Pancreas (tissue), 10 donors: ENCODE results near the gene NWD2. TPM values are rescaled to one million over a fixed set of nuclear protein-coding genes. Genes with fewer than 3 reads are reported as not detected.

Experiments used
- ATAC-seq, 4 donors: fragments of 200-7000 bp; cut with Tn5 transposase; one replicate each; pipeline versions ENCODE4 v1.8.0 to v1.9.1; 2020; ENCODE audit warnings: mild to moderate bottlenecking in 4 of 4, moderate library complexity in 4 of 4
- DNase-seq, 6 donors: peaks; one replicate each; pipeline ENCODE4 v3.0.0-alpha.2; 2020
- FAIRE-seq: peaks from 2 replicates; lab custom pipeline; 2012; peaks lifted over from hg19 to GRCh38; lab: Jason Lieb, UNC
- H3K27ac ChIP-seq, 4 donors: fragments of 200-600 bp; sonication (generic); 1 replicate in 3 of 4; 2 replicates in 1 of 4; pipeline versions ENCODE4 v1.5.0 to v1.8.0; 2020
- H3K27me3 ChIP-seq, 4 donors: fragments of 200-600 bp; one replicate each; pipeline ENCODE4 v1.8.0; 2021
- H3K36me3 ChIP-seq, 3 donors: fragments of 200-600 bp; sonication (generic) in 1 of 3; one replicate each; pipeline versions ENCODE4 v1.5.0 to v1.8.0; 2020 to 2021
- H3K4me1 ChIP-seq, 3 donors: fragments of 200-600 bp; one replicate each; pipeline ENCODE4 v1.8.0; 2021
- H3K4me3 ChIP-seq, 4 donors: fragments of 200-600 bp; sonication (generic) in 2 of 4; one replicate each; pipeline versions ENCODE4 v1.5.0 to v1.8.0; 2020 to 2021
- H3K9me3 ChIP-seq, 4 donors: fragments of 200-600 bp; one replicate each; pipeline ENCODE4 v1.8.0; 2021
- WGBS, 2 donors: extraction: QIAGEN DNeasy Blood & Tissue Kit; methylation state at CpG; one replicate each; pipeline ENCODE4 v1.1.7; 2013; 5-methylcytosine and 5-hydroxymethylcytosine counted together
- intact Hi-C, 3 donors: fragments of 100-400 bp; cut with DNase I; formaldehyde crosslinking; loops; one replicate each; pipeline versions ENCODE4 v1.11.1 to v1.14.2; 2022
- polyA plus RNA-seq, 2 donors: library from polyadenylated mRNA; stranded (reverse); fragments of 200-250 nt; gene quantifications; one replicate each; pipeline ENCODE4 v1.2.3, GENCODE V29; 2013
- total RNA-seq, 6 donors: library from RNA; stranded (reverse); fragmentation: NEBNext Ultra II Directional in 4 of 6; extraction: Animal tissue kit (Norgen Biotek cat#: 25700) in 4 of 6; gene quantifications; one replicate each; pipeline versions ENCODE4 v1.2.1 to v1.2.4, GENCODE V29; 2021 to 2023
- TF ChIP-seq, protein P1 (sequence below), 4 donors: fragments of 200-600 bp; sonication (generic) in 3 of 4; IDR thresholded peaks; one replicate each; pipeline versions ENCODE4 v1.5.0 to v1.8.0; 2021; ENCODE audit warnings: antibody characterized with exemption in 4 of 4
- donor health status: healthy with polysubstance abuse.
- donor health status: DM: no; HTN: no; CAD: no; lungs with moderate emphysema.
- donor health status: DM: no; HTN: no; CAD: no.
- donor health status: control.
- donor health status: control.
- donor health status: Bipolar disorder and iron deficiency.
- donor health status: DM: yes; HTN: yes; CAD: no.
- donor health status: DM: no; HTN: no; CAD: no.
- donor health status: DM: no; HTN: no; CAD: no.
- donor health status: DM: yes; HTN: yes; CAD: no.

Gene NWD2
- total and polyA plus RNA-seq, 8 donors: under 0.01 to 0.22 (median 0.09) TPM; not detected in 1

DNA sequence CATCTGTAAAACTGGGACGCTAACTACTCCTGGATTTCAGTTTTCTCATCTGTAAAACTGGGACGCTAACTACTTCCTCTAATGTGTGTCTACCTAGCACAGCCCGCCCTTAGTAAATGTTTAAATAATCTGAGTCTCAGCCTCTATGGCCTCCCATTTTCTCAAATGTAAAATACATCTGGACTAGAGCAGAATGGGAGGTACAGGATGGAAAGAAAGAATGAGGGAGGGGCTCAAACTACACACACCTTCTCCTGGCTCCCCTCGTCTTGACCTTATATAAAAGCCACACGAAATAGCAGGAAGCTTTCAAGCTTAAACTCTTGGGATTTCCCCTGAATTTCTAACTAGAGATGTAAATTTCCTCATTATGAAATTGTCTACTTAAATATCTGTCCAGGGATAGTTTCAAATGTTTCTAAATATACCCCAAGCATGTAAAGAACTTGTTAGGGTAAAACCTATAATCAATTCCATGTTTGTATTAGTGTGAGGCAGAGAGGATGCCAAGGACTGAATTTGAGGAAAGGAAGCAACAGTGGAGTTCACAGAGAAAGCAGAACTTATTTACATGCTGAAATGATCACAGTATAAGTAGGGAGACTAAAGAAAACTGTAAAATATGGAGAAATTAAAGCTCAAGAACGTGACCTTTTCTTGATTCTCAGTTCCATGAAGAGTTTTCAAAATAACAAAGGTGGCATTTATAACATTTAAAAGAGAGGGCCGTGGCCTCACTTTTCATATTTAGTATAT, 220.0 kb downstream of the NWD2 start:
- H3K9me3 ChIP-seq: no peaks in the 10 kb centered on the region
- peak overlapping the region in 2 of 4 donors; percentile 14 to 24 for H3K27ac ChIP-seq
- no peak for FAIRE-seq
- intact Hi-C loops: no loop called here
- TF ChIP-seq, protein P1, sequence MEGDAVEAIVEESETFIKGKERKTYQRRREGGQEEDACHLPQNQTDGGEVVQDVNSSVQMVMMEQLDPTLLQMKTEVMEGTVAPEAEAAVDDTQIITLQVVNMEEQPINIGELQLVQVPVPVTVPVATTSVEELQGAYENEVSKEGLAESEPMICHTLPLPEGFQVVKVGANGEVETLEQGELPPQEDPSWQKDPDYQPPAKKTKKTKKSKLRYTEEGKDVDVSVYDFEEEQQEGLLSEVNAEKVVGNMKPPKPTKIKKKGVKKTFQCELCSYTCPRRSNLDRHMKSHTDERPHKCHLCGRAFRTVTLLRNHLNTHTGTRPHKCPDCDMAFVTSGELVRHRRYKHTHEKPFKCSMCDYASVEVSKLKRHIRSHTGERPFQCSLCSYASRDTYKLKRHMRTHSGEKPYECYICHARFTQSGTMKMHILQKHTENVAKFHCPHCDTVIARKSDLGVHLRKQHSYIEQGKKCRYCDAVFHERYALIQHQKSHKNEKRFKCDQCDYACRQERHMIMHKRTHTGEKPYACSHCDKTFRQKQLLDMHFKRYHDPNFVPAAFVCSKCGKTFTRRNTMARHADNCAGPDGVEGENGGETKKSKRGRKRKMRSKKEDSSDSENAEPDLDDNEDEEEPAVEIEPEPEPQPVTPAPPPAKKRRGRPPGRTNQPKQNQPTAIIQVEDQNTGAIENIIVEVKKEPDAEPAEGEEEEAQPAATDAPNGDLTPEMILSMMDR (IDR thresholded peaks at IDR 0.05): no peak
- H3K36me3 ChIP-seq: no peaks in the 10 kb centered on the region
- no peak for DNase-seq
- H3K27me3 ChIP-seq: no peaks in the 10 kb centered on the region
- peak in 3 of 4 donors; percentile 41 to 70 (median 48) for ATAC-seq
- 78 to 85% methylated on average over 7 of the region's 7 CpGs for WGBS, 2 donors
- H3K4me1 ChIP-seq: peaks cover 0 to 24% (median 14%) of the 10 kb centered on the region in 3 donors
- no peak overlapping the region for H3K4me3 ChIP-seq

DNA sequence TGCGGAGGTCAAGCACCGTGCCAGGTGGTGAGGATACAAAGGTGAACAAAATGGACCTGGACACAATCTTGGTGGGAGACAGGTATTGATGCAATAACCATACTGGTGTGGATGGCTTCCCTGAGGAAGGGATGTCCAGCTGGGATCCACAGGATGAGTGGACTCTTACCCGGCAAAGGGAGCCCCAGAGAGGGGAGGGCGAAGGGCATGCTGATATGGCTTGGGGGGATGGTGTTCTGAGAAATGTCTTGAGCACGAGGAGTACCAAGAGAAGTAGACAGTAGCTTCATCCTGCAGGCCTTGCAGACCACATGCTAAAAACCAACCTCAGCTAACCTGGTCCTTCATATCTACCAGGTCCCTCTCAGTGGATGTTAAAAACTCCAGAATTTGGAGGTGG, 220.8 kb downstream of the NWD2 start:
- intact Hi-C loops: no loop called here
- Histone ChIP-seq H3K27ac (no peak overlapping the region), H3K9me3 (no peaks in the 10 kb centered on the region), H3K4me1 (peaks cover 2 to 31% (median 19%) of the 10 kb centered on the region in 3 donors), H3K4me3 (no peak overlapping the region), H3K36me3 (no peaks in the 10 kb centered on the region), H3K27me3 (no peaks in the 10 kb centered on the region)
- WGBS, 2 donors: 87 to 92% methylated on average over 5 of the region's 5 CpGs
- DNase-seq: no peak
- FAIRE-seq: no peak
- ATAC-seq: no peak
- TF ChIP-seq, protein P1 (IDR thresholded peaks at IDR 0.05): no peak

DNA sequence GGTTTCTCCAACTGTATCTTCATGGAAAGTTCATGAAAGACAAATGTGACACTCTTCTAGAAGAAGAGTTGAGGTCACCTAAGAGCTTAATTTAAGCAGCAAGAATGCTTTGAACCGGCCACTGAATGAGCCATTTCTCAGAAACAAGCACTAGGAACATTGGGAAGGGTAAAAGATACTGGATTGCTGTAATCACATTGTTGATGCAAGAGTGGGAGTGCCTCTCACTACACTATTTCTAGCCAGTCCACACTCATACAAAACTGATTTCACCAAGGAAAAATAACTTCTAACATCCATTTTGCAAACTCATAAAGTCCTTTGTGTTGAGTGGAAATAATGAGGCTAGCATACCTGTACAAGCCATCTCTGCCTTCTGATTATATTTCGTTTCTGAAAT, 221.3 kb downstream of the NWD2 start:
- WGBS, 2 donors: 47 to 69% methylated on average over 2 of the region's 2 CpGs
- ATAC-seq (no peak), DNase-seq (no peak), FAIRE-seq (no peak)
- no peaks in the 10 kb centered on the region for H3K9me3 ChIP-seq
- intact Hi-C loops: no loop called here
- H3K27me3 ChIP-seq: no peaks in the 10 kb centered on the region
- H3K27ac ChIP-seq: no peak overlapping the region
- peaks cover 8 to 34% (median 19%) of the 10 kb centered on the region in 3 donors for H3K4me1 ChIP-seq
- no peaks in the 10 kb centered on the region for H3K36me3 ChIP-seq
- no peak overlapping the region for H3K4me3 ChIP-seq
- TF ChIP-seq, protein P1 (IDR thresholded peaks at IDR 0.05): no peak

DNA sequence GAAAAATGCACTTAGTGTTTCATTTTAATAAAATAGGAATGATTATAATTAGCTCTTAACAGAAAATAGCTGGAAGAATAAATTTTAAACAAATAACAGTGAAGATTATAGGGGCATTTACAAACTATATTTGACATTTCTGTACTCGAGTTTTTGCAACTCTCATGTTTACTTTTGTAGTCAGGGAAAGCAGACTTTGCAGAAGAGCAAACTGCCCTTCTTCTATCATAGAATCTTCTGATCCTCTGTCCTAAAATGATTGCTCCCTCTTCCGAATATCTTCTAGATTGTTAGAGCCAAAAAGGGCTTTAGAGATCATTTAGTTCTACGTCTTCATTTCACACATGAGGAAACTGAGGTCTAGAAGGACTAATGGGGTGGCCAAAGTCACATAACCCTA, 222.7 kb downstream of the NWD2 start:
- FAIRE-seq (no peak), DNase-seq (no peak), ATAC-seq (no peak)
- Histone ChIP-seq H3K36me3 (no peaks in the 10 kb centered on the region), H3K4me1 (peaks cover 11 to 41% (median 26%) of the 10 kb centered on the region in 3 donors), H3K9me3 (no peaks in the 10 kb centered on the region), H3K4me3 (no peak overlapping the region), H3K27ac (no peak overlapping the region), H3K27me3 (no peaks in the 10 kb centered on the region)
- WGBS, 2 donors: 51 to 66% methylated on average over 3 of the region's 3 CpGs
- TF ChIP-seq, protein P1 (IDR thresholded peaks at IDR 0.05): no peak
- intact Hi-C loops: no loop called here

DNA sequence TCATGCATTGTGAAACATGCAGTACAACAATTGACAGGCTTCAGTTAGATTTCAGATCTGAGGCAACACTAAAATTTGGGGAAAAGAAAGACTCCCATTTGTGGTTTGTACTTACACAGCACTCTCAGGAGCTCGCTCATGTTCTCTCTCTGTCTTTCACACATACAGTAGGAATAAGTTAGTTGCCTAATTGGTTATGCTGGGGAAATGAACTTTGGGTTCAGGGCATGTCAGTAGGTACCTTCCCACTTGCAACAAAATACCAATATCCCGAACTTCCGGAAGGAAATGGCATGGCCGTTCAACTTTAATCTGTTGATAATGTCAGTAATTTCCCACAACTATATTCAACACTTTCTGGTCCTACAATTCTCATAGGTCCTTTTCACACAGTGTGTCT, 223.3 kb downstream of the NWD2 start:
- TF ChIP-seq, protein P1 (IDR thresholded peaks at IDR 0.05): no peak
- Histone ChIP-seq H3K36me3 (no peaks in the 10 kb centered on the region), H3K27ac (no peak overlapping the region), H3K4me1 (peaks cover 11 to 45% (median 30%) of the 10 kb centered on the region in 3 donors), H3K27me3 (no peaks in the 10 kb centered on the region), H3K9me3 (no peaks in the 10 kb centered on the region), H3K4me3 (no peak overlapping the region)
- no peak for DNase-seq
- no peak for FAIRE-seq
- ATAC-seq: no peak
- intact Hi-C loops: no loop called here
- 50 to 72% methylated on average over 4 of the region's 4 CpGs for WGBS, 2 donors
